ENCODE data around the gene HLA-DMA.

The HLA-DMA gene

DNA sequence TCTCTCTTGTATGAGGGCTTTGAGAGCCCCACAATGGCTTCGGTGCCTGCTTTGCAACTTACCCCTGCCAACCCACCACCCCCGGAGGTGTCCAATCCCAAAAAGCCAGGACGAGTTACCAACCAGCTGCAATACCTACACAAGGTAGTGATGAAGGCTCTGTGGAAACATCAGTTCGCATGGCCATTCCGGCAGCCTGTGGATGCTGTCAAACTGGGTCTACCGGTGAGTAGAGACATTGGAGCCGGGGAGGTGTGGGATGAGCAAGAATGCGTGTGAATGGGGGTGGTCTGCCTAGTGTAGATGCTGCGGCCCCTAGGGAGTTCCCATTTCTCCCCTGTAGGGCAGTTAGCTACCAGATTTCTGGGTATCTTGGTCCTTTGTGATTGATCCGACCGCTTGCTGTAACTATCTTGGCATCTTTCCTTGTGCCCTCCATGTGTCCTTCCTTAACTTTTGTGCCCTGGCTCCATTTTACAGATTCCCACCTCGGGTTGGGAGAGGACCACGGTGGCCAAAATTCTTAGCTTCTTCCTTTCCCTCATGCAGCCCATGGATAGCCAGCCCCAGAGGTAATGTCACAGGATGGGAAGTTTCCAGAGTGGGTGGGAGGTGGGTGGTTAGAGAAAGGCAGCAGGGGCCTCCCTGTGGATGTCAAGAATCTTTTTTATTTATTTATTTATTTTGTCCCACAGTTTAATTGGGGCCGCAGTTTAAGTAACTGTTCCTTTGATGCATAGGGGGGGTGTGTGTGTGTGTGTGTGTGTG lies 21.8 kb upstream of the HLA-DMA start:
- no peak for DNase-seq (ENCODE audit: low read depth in 2 of 2)

DNA sequence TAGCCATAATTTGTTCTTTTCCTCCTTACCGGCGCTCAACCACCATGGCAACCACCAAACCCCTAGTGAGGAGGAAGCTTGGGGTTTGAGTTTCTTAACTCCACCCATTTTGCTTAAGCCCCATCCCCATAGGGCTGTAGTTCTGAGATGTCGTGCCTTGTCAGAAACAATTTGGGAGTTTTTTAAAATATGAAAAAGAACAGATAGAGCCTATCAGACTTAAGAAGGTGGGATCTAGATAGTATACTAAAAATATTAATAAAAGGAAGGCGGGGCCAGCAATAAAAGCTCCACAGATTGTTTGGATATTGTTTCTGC lies 21.1 kb upstream of the HLA-DMA start:
- no peak for DNase-seq (ENCODE audit: low read depth in 2 of 2)

DNA sequence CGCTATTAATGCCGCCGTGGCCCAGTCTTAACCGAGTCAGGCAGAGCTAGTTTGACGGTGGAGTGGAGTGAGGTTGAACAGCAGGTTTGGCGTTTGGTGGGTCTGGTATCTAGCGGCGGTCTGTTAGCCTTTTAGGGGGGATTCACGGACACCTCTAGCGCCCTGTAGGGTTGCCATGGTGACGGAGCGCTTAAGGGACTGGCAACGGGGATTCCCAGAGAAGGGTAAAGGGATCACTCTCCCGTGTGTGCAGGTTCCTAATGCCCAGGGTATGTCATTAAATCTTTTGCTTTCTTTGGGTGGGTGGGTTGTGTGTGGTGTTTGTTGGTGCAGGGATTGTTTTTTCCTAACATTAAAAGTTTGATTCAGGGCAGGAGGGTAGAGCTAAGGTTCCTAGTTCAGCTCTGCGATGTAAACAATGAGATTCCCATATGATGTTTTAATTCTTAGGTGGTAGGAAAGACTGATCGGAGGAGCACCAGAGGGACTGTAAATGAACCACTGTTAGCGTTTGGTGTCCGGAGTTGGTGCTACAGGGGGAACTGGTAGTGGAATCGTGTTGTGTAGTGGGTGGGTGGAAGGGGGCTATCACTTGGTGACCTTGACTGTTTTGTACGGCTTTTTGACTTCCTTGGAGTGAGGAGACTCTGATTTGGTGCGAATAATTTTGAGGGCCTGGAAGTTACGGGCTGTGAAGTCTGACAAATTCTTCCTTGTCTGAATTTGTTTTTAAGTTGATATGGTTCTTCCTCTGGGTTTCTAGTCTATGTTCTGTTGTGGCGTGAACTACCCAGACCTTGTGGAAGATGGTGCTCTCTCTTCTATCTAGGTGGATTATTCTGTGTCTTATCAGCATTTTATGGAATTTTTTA lies 20.5 kb upstream of the HLA-DMA start:
- DNase-seq (ENCODE audit: low read depth in 2 of 2) = peak in 1 of 2 donors; percentile 37

DNA sequence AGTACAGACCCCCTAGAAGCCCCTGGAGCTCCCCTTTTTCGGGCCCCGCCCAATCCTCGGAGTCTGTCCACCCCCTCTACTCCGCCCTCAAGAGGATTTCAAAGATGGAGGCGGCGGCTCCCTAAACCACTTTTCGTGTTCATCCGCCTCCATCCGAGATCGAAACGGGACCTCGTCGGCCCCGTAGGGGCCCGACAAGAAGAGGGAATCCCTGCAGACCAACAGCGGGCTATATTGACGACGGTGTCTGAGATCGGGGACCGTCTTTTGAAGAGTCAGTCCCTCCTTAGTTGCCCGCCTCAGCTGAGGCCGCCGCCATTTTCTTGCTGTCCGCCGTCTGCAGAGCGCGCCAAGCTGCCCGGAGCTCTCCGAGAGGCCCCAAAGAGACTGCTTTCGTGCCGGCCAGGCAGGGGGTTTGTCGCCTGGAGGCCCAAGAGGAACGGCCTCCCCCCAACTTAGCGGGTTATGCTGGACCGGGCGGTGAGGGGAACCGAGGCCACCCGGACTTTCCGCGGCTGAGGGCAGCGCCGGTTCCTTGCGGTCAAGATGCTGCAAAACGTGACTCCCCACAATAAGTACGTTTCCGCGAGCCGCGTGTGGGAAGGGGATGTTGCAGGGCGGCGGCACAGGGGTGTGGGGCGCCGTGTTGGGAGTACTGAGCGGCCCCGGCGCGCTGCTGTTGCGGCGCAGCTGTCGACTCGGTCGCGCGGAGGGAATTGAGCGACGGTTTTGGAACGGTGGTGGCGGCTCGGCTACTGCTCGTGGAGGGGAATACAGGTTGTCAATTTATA lies 19.7 kb upstream of the HLA-DMA start:
- DNase-seq (ENCODE audit: low read depth in 2 of 2) = peak in 1 of 2 donors; percentile 54

DNA sequence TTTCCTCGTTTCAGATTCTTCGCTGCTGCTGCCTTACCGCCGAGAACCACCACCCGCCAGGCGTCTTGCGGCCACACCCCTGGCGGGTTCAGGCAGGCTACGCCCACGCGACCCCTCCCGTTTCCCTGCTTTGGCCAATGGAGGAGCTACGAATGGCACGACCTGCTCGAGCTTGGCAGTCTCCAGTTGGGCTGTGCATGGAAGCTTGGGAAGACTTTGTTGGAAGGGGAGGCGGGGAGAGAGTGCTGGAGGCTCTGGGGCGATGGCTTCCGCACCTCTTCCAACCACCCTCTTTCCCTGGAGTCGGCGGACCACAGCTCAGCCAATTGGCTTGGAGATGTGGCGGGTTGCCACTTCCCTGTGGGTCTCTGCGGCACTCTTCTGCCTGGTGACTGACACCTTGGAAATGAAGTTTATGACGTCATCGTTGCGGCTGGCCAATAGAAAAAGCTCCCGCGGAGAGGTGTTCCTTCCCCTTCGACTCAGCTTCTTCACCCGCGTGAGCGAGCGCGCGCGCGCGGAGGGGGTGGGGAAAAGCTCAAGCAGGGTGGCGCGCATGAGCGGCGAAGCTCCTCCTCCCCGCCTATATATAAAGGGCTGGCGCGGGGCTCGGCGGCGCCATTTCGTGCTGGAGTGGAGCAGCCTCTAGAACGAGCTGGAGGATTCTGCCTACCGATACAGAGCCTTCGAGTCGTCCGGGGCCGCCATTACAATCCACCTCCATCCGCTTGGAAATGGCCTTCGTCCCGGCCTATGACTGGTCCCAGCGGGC lies 18.9 kb upstream of the HLA-DMA start:
- peak; percentile 98 to 99 for DNase-seq (ENCODE audit: low read depth in 2 of 2)

DNA sequence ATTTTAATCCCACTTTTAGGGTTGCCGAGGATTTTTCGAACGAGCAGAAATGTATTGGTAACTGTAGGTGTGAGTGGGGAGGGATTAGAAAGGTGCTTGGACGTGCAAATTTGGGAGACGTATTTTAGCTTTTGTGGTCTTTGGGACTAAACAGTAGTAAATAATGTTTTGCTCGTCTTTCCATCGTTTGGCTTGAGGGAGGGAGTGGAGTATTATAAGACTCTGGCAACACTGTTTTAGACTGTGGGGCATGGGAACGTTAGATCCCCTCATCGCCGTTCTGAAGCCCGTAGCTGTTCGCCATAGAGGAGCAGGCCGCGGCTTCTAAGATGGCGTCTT lies 18.3 kb upstream of the HLA-DMA start:
- DNase-seq (ENCODE audit: low read depth in 2 of 2) = no peak

DNA sequence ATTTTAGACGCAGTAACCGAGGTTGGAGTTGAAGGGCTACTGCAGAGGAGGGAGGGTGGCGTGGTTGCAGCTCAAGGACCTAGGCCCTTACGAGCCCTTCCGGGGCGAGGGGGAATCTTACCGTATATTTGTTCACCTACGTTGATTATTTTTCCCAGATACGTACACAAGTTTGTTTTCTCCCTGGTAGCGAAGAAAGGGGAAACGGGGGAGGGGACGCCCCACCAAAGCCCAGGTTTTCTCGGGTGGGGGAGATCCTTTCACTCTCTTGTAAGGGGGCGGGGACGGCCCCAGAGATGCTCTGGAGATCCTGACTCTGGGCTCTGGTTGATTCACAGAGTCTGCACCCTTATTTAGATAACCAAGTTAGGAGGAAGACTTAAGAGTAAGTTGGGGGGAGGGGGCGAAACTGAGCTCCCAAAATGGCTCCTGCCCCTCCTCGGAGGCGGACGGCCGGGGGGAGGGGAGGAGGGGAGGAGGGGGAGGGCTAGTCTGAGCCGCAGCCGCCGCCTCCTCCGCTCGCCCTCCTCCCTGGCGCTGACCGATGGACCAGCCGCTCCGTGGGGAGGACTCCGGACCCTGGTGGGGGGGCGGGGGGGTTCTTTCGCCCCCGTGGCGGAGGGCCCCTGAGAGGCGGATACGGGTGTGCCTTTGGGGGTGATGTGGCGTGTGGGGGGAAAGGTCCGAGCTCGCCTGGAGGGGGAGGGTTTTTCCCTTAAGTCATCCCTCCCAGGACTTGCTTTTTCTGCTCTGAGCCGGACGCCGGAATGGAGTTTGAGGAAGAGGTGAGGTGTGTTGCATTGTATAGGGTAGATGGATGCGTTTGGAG lies 17.7 kb upstream of the HLA-DMA start:
- DNase-seq (ENCODE audit: low read depth in 2 of 2) = peak; percentile 78 to 87

DNA sequence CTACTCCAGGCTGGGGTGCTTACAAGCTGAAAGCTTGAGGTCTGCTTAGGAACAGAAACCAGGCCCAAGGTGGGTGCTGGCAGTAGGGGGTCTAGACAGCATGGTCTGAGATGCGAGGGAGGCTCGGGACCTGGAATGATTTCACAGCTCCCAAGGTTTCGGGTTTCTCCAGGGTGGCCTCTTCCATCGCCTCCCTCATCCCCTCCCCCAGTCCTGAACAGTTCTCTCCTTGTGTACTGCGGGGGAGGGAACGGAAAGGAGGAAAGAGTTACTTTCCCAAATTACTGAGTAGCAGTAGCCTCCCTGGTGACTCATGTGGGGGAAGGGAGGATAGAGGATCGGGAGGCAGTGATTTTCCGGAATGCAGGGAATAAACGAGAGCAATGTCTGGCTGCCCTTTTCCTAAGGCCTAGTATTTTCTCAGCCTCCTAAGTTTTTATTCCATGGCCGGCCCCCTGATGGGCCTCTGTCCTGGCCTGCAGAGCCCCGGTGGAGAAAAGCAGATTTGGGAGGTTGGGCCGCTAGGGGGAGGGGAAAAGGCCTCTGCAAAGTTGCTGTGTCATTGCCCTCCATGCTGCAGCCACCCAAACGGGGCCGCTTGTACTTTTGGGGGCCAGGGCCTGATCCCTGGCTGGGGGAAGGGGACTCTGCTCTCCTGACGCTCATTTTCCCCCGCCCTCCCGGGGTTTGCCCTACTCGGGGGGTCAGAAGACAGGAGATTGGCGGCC lies 17.0 kb upstream of the HLA-DMA start:
- peak; percentile 63 to 72 for DNase-seq (ENCODE audit: low read depth in 2 of 2)

DNA sequence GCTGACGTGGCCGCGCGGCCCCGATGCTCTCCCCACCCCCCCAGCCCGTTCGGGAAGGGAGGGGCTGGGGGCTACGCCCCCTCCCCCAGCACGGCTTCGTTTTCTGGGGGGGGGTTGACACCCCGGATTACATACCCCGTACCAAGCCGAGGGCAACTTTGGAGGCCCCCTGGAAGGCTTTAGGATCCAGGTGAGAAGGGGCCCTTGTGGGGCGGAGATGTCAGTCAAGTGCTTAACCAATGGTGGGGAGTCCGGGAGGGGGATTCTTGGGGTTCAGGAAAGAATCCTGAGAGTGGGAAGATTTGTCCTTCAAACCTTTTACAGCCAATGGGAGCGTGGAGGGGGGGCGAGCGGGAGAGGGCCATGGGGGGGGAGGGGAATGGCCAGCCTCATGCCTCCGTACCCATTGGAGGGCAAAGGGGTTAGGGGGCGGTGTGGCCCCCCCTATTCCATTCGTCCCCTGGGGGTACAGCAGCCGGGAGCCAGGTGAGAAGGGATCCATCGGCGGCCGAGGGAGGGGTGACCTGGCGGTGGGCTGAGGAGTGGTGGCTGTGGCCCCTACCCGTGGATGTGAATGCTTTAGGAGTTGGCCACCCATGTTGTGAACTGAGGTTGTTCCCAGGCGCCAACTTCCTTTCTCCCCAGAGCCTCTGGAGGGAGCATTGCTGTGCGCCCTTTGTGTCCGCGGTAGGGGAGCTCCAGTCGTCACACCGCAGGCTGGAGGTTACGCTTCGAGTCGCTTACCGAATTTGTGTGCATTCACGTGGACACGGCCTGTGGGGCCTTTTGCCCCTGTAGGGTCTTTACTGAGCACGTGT lies 16.2 kb upstream of the HLA-DMA start:
- peak; percentile 60 to 75 for DNase-seq (ENCODE audit: low read depth in 2 of 2)

DNA sequence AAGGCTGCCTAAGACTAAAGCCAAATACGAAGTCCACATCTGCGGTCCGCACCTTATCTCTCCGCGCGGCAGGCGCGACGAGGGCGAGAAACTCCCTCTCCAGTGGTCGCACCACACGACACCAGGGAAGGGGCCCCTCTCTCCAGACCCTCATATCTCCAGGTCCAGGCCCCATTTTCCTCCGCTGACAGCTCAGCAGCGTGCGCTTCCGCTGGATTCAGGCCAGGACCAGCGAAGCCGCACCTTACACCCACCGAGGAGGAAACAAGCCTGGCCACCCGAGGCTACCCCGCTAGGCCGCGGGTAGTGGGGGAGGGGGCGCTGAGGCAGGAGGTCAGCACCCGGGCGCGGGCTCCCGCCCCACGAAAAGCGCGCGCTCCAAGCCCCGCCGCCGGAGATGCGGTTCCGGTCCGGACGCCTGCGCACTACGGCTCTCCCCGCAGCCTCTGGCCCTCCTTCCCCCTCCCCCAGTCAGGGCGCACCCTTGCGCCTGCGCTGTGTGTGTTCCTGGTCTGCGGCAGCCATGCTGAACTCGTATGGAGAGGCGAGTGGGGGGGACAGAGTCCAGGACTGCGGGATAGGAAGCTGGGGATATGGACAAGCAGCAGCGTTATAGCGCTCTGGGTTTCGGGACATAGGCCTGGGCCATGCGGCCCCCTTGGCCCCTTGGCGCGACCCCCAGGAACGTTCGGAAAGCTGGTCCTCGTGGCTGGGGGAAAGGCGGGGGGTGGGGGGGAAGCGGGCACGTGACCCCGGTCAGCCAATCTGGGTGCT lies 15.4 kb upstream of the HLA-DMA start, which contains the start of gene BRD2:
Gene BRD2, plus strand, starts transcription at position 502 of the 774 bp plus-strand sequence. CDS start 4,305 bp downstream, outside the sequence.
- peak; percentile 89 to 95 for DNase-seq (ENCODE audit: low read depth in 2 of 2)

DNA sequence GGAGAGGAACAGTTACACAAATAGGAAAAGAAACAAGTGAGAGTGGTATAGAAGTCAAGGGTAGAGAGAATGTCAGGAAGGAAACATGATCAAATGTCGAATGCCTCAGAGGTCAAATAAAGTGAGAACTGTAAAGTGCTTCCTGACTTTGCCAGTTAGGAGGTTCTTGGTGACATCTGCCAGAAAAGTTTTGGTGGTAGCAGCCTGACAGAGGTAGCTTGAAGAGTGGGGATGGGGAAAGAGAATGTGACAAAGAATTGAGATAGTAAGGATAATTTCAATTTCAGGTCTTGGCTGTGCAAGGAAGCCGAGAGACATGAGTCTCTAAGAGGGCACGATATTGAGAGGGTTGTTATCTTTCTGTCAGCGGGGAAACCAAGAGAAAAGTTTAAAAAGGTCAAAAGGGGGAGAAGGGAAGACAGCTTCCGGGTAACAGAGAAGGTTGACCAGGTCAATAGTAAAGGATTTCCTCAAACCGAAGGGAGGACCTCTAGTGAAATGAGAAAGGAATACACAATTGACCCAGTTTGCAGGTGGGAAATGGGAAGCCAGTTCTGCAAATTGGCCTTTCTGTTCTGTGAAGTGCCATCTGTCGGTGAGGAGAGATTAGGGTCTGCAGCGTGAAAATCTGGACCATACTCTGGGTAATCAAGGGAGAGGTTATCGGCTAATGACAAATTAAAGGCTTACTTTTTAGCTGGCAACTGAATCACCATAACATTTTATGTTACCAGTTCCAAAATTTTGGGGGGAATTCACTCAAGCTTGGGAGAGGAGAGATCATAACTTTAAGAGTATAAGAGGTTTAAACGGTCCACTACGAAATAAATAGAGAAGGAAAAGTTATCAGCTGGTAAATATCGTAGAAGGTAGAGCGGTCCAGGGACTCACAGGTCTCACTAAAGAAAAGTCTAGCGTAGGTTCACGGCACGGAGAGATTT lies 14.5 kb upstream of the HLA-DMA start:
- no peak for DNase-seq (ENCODE audit: low read depth in 2 of 2)

DNA sequence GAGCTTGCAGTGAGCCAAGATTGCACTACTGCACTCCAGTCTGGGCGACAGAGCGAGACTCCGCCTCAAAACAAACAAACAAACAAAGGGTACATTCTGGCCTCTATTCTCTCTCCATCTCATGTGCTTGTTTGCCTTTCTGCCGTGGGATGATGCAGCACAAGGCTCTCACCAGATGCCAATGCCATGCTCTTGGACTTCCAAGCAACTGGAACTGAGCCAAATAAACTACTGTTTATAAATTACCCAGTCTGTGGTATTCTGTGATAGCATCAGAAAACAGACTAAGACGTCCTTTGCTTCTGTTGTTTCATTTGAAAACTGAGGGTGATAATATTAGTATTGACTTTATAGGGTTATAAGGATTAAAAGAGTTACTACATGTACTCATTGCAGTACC lies 11.9 kb upstream of the HLA-DMA start:
- DNase-seq (ENCODE audit: low read depth in 2 of 2) = no peak

DNA sequence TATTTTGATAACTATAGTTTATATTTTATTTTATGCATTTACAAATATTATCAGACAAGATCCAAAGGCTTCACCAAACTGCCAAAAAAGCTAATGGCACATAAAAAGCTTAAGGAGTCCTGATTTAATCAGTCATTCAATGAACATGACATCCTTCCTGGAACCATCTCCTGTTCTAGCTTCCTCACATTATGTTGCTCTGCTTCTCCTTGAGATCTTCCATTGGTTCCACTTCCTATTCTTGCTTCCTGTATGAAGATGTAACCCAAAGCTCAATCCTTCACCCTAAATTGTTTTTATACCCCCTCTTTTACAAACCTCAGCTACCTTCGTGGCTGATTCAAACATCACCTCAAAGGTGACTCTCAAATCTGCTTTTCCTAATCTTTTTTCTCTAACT lies 11.0 kb upstream of the HLA-DMA start:
- no peak for DNase-seq (ENCODE audit: low read depth in 2 of 2)

DNA sequence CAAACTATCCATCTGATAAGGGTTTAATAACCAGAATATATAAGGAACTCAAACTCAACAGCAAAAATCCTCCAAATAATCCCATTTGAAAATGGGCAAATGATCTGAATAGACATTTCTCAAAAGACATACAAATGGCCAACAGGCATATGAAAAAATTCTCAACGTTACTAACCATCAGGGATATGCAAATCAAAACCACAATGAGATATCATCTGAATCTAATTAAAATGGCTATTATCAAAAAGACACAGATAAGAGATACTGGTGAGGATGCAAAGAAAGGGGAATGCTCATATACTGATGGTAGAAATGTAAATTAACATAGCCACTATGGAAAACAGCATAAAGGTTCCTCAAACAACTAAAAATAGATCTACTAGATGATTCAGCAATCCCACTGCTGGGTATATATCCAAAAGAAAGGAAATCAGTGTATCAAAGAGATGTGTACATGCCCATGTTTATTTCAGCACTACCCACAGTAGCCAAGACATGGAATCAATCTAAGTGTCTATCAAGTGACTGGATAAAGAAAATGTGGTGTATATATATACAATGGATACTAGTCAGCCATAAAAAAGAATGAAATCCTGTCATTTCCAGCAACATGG lies 9.4 kb upstream of the HLA-DMA start:
- DNase-seq (ENCODE audit: low read depth in 2 of 2) = no peak

DNA sequence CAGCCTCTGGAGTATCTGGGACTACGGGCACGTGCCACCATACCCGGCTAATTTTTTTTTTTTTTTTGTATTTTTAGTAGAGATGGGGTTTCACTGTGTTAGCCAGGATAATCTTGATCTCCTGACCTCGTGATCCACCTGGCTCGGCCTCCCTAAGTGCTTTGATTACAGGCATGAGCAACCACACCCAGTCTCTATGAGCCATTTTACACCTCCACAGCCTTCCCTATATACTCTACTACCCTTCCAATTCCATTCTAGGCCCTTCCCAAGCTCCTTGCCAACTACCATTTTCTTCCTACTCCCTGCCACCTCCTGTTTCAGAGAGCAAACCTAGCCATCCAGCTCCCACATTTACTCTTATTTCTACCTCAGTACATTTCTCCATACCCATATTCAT lies 7.7 kb upstream of the HLA-DMA start:
- DNase-seq (ENCODE audit: low read depth in 2 of 2) = no peak

DNA sequence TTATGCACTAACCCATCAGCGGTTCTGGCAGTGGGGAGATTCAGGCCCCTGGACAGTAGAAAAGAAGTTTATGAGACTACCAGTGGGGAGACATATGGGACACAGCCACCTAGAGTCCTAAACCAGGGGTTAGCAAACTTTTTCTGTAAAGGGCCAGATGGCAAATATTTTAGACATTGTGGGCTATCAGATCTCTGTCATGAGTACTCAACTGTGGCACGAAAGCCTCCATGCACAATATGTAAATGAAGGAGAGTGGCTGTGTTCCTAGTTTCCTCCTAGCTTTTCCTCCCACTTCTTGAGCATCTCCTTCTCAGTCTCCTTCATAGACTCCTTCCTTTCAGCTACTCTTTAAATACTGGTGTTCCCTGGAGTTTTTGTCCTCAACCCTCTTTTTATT lies 3.3 kb upstream of the HLA-DMA start:
- no peak for DNase-seq (ENCODE audit: low read depth in 2 of 2)

Measured in stimulated activated CD4-positive, alpha-beta T cell treated with anti-CD3 and anti-CD28 coated beads, Interleukin-4, amount 100 ng/mL, for 48 hours (primary cell).